PFSK-1 (cell line): ENCODE measurements around the gene PLEKHD1.

Experiments used
- POLR2AphosphoS5 ChIP-seq: IDR thresholded peaks from 2 replicates; pipeline ENCODE4 v1.6.1; 2012; ENCODE audit warnings: low read depth, mild to moderate bottlenecking, control low read depth, low read length, moderate library complexity
- REST ChIP-seq, 2 experiments: IDR thresholded peaks; 2 replicates each; pipeline versions ENCODE4 v1.6.1 to v1.8.0; 2011 to 2012; ENCODE audit warnings: low read depth in 2 of 2, low read length in 2 of 2, control low read depth in 1 of 2, inconsistent platforms in 1 of 2, mild to moderate bottlenecking in 1 of 2, moderate library complexity in 1 of 2; ENCODE audit not compliant: insufficient read depth in 1 of 2
- SIN3A ChIP-seq: IDR thresholded peaks from 2 replicates; pipeline ENCODE4 v1.6.1; 2012; ENCODE audit warnings: mild to moderate bottlenecking, low read length, moderate library complexity, borderline replicate concordance; ENCODE audit not compliant: insufficient read depth
- TAF1 ChIP-seq: IDR thresholded peaks from 2 replicates; pipeline ENCODE4 v1.6.1; 2012; ENCODE audit warnings: low read length, control low read depth, borderline replicate concordance; ENCODE audit not compliant: insufficient read depth

GRCh38 chr14:69487771-69488170, 3.2 kb downstream of the PLEKHD1 start:
- TF ChIP-seq POLR2AphosphoS5 (no peak), REST (IDR thresholded peaks at IDR 0.05; ENCODE audit: insufficient read depth in 1 of 2, low read depth in 2 of 2, low read length in 2 of 2) (no peak), TAF1 (no peak), SIN3A (no peak)
